SK-N-SH treated with all-trans-retinoic acid at 6 μM for 48 hours (cell line): ENCODE data around the gene LUC7L2.

Experiments
- ATAC-seq: fragments of 200-7000 bp; cut with Tn5 transposase; 3 replicates; pipeline ENCODE4 v1.9.1; 2020; ENCODE audit warnings: mild to moderate bottlenecking, moderate library complexity
- ARNTL ChIP-seq: fragments of 450-650 bp; formaldehyde crosslinking; IDR thresholded peaks from 2 replicates; pipeline ENCODE4 v1.5.0; 2020; ENCODE audit warnings: low read depth, mild to moderate bottlenecking, moderate library complexity, borderline replicate concordance
- BACH2 ChIP-seq: fragments of 250-450 bp; sonication (Bioruptor Pico); IDR thresholded peaks from 2 replicates; pipeline ENCODE4 v1.9.0; 2021; ENCODE audit warnings: mild to moderate bottlenecking, borderline replicate concordance
- ESRRG ChIP-seq: fragments of 250-450 bp; sonication (Bioruptor Pico); IDR thresholded peaks from 2 replicates; pipeline ENCODE4 v1.6.1; 2021; ENCODE audit warnings: mild to moderate bottlenecking
- OSR1 ChIP-seq: fragments of 250-450 bp; sonication (Bioruptor Pico); IDR thresholded peaks from 2 replicates; pipeline ENCODE4 v1.8.0; 2022; ENCODE audit warnings: moderate library complexity, mild to moderate bottlenecking, inconsistent platforms
- PPARA ChIP-seq: fragments of 250-450 bp; sonication (Bioruptor Pico); IDR thresholded peaks from 2 replicates; pipeline ENCODE4 v1.5.0; 2020; ENCODE audit warnings: mild to moderate bottlenecking, borderline replicate concordance
- RARB ChIP-seq: fragments of 250-450 bp; sonication (Bioruptor Pico); IDR thresholded peaks from 2 replicates; pipeline ENCODE4 v1.8.0; 2021; ENCODE audit warnings: mild to moderate bottlenecking, moderate library complexity
- SNAI2 ChIP-seq: fragments of 250-450 bp; sonication (Bioruptor Pico); IDR thresholded peaks from 2 replicates; pipeline ENCODE4 v1.5.0; 2020; ENCODE audit warnings: mild to moderate bottlenecking, moderate library complexity
- TOX ChIP-seq: fragments of 250-450 bp; sonication (Bioruptor Pico); IDR thresholded peaks from 2 replicates; pipeline ENCODE4 v1.8.0; 2021; ENCODE audit warnings: mild to moderate bottlenecking, moderate library complexity, borderline replicate concordance
- ZC3H10 ChIP-seq: fragments of 250-450 bp; sonication (Bioruptor Pico); IDR thresholded peaks from 2 replicates; pipeline ENCODE4 v1.5.1; 2021; ENCODE audit warnings: mild to moderate bottlenecking, moderate library complexity
- ZFP3 ChIP-seq: fragments of 250-450 bp; sonication (Bioruptor Pico); IDR thresholded peaks from 2 replicates; pipeline ENCODE4 v1.5.0; 2020; ENCODE audit warnings: mild to moderate bottlenecking, moderate library complexity
- ZFP30 ChIP-seq: fragments of 450-650 bp; formaldehyde crosslinking; IDR thresholded peaks from 2 replicates; pipeline ENCODE4 v1.5.0; 2022; ENCODE audit warnings: mild to moderate bottlenecking, moderate library complexity
- ZNF565 ChIP-seq: fragments of 450-650 bp; formaldehyde crosslinking; conservative IDR thresholded peaks from 2 replicates; pipeline ENCODE4 v1.5.0; 2020; ENCODE audit warnings: low read depth, mild to moderate bottlenecking, moderate library complexity
- ZNF70 ChIP-seq: fragments of 450-650 bp; formaldehyde crosslinking; IDR thresholded peaks from 2 replicates; pipeline ENCODE4 v1.5.0; 2020; ENCODE audit warnings: mild to moderate bottlenecking, moderate library complexity
- ZNF8 ChIP-seq: fragments of 450-650 bp; formaldehyde crosslinking; IDR thresholded peaks from 2 replicates; pipeline ENCODE4 v1.5.0; 2020; ENCODE audit warnings: mild to moderate bottlenecking, moderate library complexity
- TF ChIP-seq, protein P1 (sequence below): fragments of 250-450 bp; sonication (Bioruptor Pico); IDR thresholded peaks from 2 replicates; pipeline ENCODE4 v1.5.0; 2020; ENCODE audit warnings: mild to moderate bottlenecking, moderate library complexity
- TF ChIP-seq, protein P2 (sequence below): fragments of 250-450 bp; sonication (Bioruptor Pico); IDR thresholded peaks from 2 replicates; pipeline ENCODE4 v1.8.0; 2020; ENCODE audit warnings: mild to moderate bottlenecking, moderate library complexity, borderline replicate concordance
- TF ChIP-seq, protein P3 (sequence below): fragments of 250-450 bp; sonication (Bioruptor Pico); IDR thresholded peaks from 2 replicates; pipeline ENCODE4 v1.8.0; 2021; ENCODE audit warnings: low read depth, mild to moderate bottlenecking, moderate library complexity, borderline replicate concordance
- TF ChIP-seq, protein P4 (sequence below): fragments of 250-450 bp; sonication (Bioruptor Pico); IDR thresholded peaks from 2 replicates; pipeline ENCODE4 v1.5.1; 2021; ENCODE audit warnings: mild to moderate bottlenecking, moderate library complexity

Gene LUC7L2

DNA sequence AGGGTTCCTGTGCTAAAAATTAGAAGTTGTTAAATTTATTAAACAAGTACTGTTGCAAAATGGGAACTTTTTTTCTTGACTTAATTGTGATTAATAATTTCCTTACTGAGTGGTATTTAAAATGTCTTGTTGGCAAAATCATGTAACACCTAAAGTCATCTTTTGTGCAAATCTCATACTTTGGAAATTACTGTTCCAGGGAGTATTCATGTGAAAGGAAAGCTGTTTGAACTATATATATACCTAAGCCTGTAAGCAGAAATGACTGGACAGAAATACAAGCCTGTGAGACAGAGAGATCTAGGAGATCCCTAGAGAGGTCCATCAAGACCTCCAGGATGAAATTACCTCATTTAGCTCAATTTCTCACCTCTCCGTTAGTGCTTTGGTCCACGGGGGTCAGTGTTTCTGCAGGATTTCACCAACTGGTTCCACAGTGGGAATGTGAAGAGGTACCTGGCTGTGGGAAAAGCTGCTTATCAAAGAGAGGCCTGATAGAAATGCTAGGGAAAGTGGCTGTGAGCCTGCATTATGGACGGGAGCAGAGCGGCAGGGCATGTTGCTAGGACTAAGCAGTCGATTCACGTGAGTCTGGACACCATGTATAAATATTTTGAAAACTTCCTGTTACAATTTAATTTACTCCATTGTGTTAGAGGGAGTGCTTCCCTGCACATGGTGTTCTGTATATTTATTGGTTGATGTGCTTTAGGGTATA, 7.9 kb downstream of the LUC7L2 start:
- ATAC-seq, result no peak
- TF ChIP-seq, protein P1, sequence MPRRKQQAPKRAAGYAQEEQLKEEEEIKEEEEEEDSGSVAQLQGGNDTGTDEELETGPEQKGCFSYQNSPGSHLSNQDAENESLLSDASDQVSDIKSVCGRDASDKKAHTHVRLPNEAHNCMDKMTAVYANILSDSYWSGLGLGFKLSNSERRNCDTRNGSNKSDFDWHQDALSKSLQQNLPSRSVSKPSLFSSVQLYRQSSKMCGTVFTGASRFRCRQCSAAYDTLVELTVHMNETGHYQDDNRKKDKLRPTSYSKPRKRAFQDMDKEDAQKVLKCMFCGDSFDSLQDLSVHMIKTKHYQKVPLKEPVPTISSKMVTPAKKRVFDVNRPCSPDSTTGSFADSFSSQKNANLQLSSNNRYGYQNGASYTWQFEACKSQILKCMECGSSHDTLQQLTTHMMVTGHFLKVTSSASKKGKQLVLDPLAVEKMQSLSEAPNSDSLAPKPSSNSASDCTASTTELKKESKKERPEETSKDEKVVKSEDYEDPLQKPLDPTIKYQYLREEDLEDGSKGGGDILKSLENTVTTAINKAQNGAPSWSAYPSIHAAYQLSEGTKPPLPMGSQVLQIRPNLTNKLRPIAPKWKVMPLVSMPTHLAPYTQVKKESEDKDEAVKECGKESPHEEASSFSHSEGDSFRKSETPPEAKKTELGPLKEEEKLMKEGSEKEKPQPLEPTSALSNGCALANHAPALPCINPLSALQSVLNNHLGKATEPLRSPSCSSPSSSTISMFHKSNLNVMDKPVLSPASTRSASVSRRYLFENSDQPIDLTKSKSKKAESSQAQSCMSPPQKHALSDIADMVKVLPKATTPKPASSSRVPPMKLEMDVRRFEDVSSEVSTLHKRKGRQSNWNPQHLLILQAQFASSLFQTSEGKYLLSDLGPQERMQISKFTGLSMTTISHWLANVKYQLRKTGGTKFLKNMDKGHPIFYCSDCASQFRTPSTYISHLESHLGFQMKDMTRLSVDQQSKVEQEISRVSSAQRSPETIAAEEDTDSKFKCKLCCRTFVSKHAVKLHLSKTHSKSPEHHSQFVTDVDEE (CRISPR knock-in tag), result no peak
- TF ChIP-seq, protein P2, sequence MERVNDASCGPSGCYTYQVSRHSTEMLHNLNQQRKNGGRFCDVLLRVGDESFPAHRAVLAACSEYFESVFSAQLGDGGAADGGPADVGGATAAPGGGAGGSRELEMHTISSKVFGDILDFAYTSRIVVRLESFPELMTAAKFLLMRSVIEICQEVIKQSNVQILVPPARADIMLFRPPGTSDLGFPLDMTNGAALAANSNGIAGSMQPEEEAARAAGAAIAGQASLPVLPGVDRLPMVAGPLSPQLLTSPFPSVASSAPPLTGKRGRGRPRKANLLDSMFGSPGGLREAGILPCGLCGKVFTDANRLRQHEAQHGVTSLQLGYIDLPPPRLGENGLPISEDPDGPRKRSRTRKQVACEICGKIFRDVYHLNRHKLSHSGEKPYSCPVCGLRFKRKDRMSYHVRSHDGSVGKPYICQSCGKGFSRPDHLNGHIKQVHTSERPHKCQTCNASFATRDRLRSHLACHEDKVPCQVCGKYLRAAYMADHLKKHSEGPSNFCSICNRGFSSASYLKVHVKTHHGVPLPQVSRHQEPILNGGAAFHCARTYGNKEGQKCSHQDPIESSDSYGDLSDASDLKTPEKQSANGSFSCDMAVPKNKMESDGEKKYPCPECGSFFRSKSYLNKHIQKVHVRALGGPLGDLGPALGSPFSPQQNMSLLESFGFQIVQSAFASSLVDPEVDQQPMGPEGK (CRISPR knock-in tag), result no peak
- no peak for TF ChIP-seq PPARA (CRISPR knock-in tag)
- no peak for TF ChIP-seq RARB (CRISPR knock-in tag)
- TF ChIP-seq ARNTL (CRISPR knock-in tag), result no peak
- TF ChIP-seq ESRRG, result no peak
- TF ChIP-seq, protein P3, sequence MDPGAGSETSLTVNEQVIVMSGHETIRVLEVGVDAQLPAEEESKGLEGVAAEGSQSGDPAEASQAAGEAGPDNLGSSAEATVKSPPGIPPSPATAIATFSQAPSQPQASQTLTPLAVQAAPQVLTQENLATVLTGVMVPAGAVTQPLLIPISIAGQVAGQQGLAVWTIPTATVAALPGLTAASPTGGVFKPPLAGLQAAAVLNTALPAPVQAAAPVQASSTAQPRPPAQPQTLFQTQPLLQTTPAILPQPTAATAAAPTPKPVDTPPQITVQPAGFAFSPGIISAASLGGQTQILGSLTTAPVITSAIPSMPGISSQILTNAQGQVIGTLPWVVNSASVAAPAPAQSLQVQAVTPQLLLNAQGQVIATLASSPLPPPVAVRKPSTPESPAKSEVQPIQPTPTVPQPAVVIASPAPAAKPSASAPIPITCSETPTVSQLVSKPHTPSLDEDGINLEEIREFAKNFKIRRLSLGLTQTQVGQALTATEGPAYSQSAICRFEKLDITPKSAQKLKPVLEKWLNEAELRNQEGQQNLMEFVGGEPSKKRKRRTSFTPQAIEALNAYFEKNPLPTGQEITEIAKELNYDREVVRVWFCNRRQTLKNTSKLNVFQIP, result no peak
- no peak for TF ChIP-seq SNAI2 (CRISPR knock-in tag)
- no peak for TF ChIP-seq ZFP30 (CRISPR knock-in tag)
- TF ChIP-seq ZNF565 (CRISPR knock-in tag), result no peak
- no peak for TF ChIP-seq OSR1 (CRISPR knock-in tag)
- no peak for TF ChIP-seq ZNF70 (CRISPR knock-in tag)
- no peak for TF ChIP-seq ZFP3 (CRISPR knock-in tag)
- TF ChIP-seq, all 23 proteins: peak for 0

DNA sequence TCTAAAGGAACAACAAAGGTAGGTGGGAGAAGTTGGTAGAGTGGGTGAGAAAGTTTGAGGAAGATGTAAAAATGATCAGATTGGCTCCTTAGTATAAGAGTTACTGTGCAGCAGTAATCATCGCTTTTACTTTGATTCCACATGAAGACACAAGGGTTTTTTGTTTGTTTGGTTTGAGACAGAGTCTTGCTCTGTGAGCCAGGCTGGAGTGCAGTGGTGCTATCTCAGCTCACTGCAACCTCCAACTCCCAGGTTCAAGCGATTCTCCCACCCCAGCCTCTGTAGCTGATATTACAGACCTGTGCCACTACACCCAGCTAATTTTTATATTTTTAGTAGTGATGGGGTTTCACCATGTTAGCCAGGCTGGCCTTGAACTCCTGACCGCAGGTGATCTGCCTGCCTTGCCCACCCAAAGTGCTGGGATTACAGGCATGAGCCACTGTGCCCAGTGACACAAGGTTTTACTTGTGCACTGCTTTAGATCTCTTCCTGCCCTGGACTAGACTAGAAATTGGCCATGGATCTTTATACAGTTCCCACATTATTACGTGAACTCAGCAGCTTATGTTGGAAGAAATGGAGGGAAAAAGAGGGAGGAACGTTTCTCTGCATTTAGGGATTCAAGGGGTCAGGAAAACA, 10.7 kb downstream of the LUC7L2 start:
- TF ChIP-seq ZFP30 (CRISPR knock-in tag), result no peak
- TF ChIP-seq ZNF8 (CRISPR knock-in tag), result no peak
- no peak for TF ChIP-seq ZNF70 (CRISPR knock-in tag)
- no peak for TF ChIP-seq TOX (CRISPR knock-in tag)
- TF ChIP-seq, protein P3, result no peak
- no peak for TF ChIP-seq ZFP3 (CRISPR knock-in tag)
- TF ChIP-seq ZC3H10 (CRISPR knock-in tag), result no peak
- no peak for TF ChIP-seq RARB (CRISPR knock-in tag)
- TF ChIP-seq, protein P1 (CRISPR knock-in tag), result no peak
- no peak for TF ChIP-seq BACH2
- no peak for TF ChIP-seq OSR1 (CRISPR knock-in tag)
- no peak for TF ChIP-seq ARNTL (CRISPR knock-in tag)
- TF ChIP-seq, protein P4, sequence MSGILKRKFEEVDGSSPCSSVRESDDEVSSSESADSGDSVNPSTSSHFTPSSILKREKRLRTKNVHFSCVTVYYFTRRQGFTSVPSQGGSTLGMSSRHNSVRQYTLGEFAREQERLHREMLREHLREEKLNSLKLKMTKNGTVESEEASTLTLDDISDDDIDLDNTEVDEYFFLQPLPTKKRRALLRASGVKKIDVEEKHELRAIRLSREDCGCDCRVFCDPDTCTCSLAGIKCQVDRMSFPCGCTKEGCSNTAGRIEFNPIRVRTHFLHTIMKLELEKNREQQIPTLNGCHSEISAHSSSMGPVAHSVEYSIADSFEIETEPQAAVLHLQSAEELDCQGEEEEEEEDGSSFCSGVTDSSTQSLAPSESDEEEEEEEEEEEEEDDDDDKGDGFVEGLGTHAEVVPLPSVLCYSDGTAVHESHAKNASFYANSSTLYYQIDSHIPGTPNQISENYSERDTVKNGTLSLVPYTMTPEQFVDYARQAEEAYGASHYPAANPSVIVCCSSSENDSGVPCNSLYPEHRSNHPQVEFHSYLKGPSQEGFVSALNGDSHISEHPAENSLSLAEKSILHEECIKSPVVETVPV (CRISPR knock-in tag), result no peak
- TF ChIP-seq ESRRG, result no peak
- no peak for TF ChIP-seq SNAI2 (CRISPR knock-in tag)
- ATAC-seq, result peak; percentile 17; the same call in 1 of the 3 replicates
